NB4 (cell line): ENCODE results near the gene PRICKLE2.

Experiments
- DNase-seq: peaks from one replicate; pipeline ENCODE4 v3.0.0; 2010; ENCODE audit warnings: low read depth
- H3K4me3 ChIP-seq: one replicate; pipeline ENCODE4 v1.5.1; 2011; ENCODE audit warnings: mild to moderate bottlenecking, low read depth, low read length, moderate library complexity
- CTCF ChIP-seq: IDR thresholded peaks from one replicate; pipeline ENCODE4 v1.5.1; 2012; ENCODE audit warnings: low read depth, low read length
- MAX ChIP-seq: IDR thresholded peaks from 2 replicates; pipeline ENCODE4 v1.6.1; 2011; ENCODE audit warnings: low read depth, low read length
- MYC ChIP-seq: IDR thresholded peaks from 2 replicates; pipeline ENCODE4 v1.6.1; 2011; ENCODE audit warnings: low read depth, low read length
- POLR2A ChIP-seq: IDR thresholded peaks from 2 replicates; pipeline ENCODE4 v1.6.1; 2011; ENCODE audit warnings: mild to moderate bottlenecking; ENCODE audit not compliant: insufficient read length; ENCODE audit errors: extremely low read depth

The PRICKLE2 gene

GRCh38 chr3:64149886-64150285, 75.4 kb downstream of the PRICKLE2 start:
- no peak for TF ChIP-seq MYC
- no peak for TF ChIP-seq POLR2A
- no peak for TF ChIP-seq MAX
- no peak for TF ChIP-seq CTCF
- no peak overlapping the region for H3K4me3 ChIP-seq
- no peak for DNase-seq

- TF ChIP-seq POLR2A (no peak), CTCF (no peak), MAX (no peak), MYC (no peak)
- DNase-seq: peak; percentile 20
- H3K4me3 ChIP-seq: no peak overlapping the region
Observed at GRCh38 chr3:64148955-64149653, 76.2 kb downstream of the PRICKLE2 start.

- no peak overlapping the region for H3K4me3 ChIP-seq
- TF ChIP-seq POLR2A: no peak
- TF ChIP-seq CTCF: no peak
- no peak for TF ChIP-seq MYC
- no peak for TF ChIP-seq MAX
- no peak for DNase-seq
Observed at GRCh38 chr3:64147211-64147610, 78.1 kb downstream of the PRICKLE2 start.

- no peak for TF ChIP-seq MAX
- no peak for TF ChIP-seq POLR2A
- no peak for TF ChIP-seq MYC
- TF ChIP-seq CTCF: no peak
- no peak for DNase-seq
- no peak overlapping the region for H3K4me3 ChIP-seq
Observed at GRCh38 chr3:64145438-64145837, 79.8 kb downstream of the PRICKLE2 start.

GRCh38 chr3:64144241-64144900, 80.9 kb downstream of the PRICKLE2 start:
- no peak overlapping the region for H3K4me3 ChIP-seq
- DNase-seq: no peak
- TF ChIP-seq CTCF (no peak), MAX (no peak), POLR2A (no peak), MYC (no peak)
